A549 (cell line): ENCODE results near the gene CXorf65. TPM values are rescaled to one million over a fixed set of nuclear protein-coding genes. Genes with fewer than 3 reads are reported as not detected.

Experiments
- ATAC-seq, 2 experiments: fragments of 200-7000 bp in 1 of 2; fragments of >200 bp in 1 of 2; cut with Nextera tagmentation in 1 of 2; cut with Tn5 transposase in 1 of 2; 3 replicates each; pipeline versions ENCODE4 v1.8.0 to v1.9.1; 2018 to 2020; ENCODE audit warnings: mild to moderate bottlenecking in 1 of 2, moderate library complexity in 1 of 2
- CTCF ChIA-PET: fragments of 300-600 bp; sonication (Branson Sonifier 250); formaldehyde crosslinking; extraction: SDS; loops from one replicate; lab custom pipeline; 2021; ENCODE audit warnings: antibody characterized with exemption, inconsistent platforms; lab: Yijun Ruan, JAX
- POLR2A ChIA-PET: fragments of 350-600 bp; formaldehyde crosslinking; extraction: SDS; loops from one replicate; lab custom pipeline; 2021; ENCODE audit warnings: antibody characterized with exemption, inconsistent platforms; lab: Yijun Ruan, JAX
- DNase-seq, 2 experiments: peaks; one replicate each; pipeline versions ENCODE4 v3.0.0 to v3.0.0-alpha.2; 2011 to 2016; ENCODE audit warnings: low read depth in 1 of 2, low spot score in 1 of 2
- FAIRE-seq: peaks from 2 replicates; lab custom pipeline; 2011; peaks lifted over from hg19 to GRCh38; lab: Jason Lieb, UNC
- H3K27ac ChIP-seq, 2 experiments: fragments of >200 bp; sonication (Bioruptor Twin); formaldehyde crosslinking; 3 replicates each; pipeline ENCODE4 v1.5.1; 2016 to 2017
- H3K4me1 ChIP-seq: fragments of >200 bp; sonication (Bioruptor Twin); formaldehyde crosslinking; 3 replicates; pipeline ENCODE4 v1.6.1; 2016
- H3K4me2 ChIP-seq: fragments of >200 bp; sonication (Bioruptor Twin); formaldehyde crosslinking; 3 replicates; pipeline ENCODE4 v1.6.1; 2016
- H3K4me3 ChIP-seq: fragments of >200 bp; sonication (Bioruptor Twin); formaldehyde crosslinking; 3 replicates; pipeline ENCODE4 v1.5.1; 2016
- H3K9me3 ChIP-seq: fragments of >200 bp; sonication (Bioruptor Twin); formaldehyde crosslinking; 3 replicates; pipeline ENCODE4 v1.6.1; 2016
- CHD4 ChIP-seq: fragments of 200-600 bp; sonication (generic); IDR thresholded peaks from 2 replicates; pipeline ENCODE4 v1.6.1; 2016; ENCODE audit warnings: antibody characterized with exemption, mild to moderate bottlenecking, borderline replicate concordance
- CTCF ChIP-seq: fragments of >200 bp; sonication (Bioruptor Twin); formaldehyde crosslinking; IDR thresholded peaks from 3 replicates; pipeline ENCODE4 v1.5.1; 2016
- EHMT2 ChIP-seq: fragments of 200-600 bp; sonication (generic); IDR thresholded peaks from 2 replicates; pipeline ENCODE4 v1.6.1; 2016; ENCODE audit warnings: antibody characterized with exemption, low read depth, mild to moderate bottlenecking, moderate library complexity
- HDAC2 ChIP-seq: fragments of 200-600 bp; sonication (generic); IDR thresholded peaks from 2 replicates; pipeline ENCODE4 v1.6.1; 2016
- HES2 ChIP-seq: fragments of >200 bp; sonication (Bioruptor Twin); formaldehyde crosslinking; IDR thresholded peaks from 2 replicates; pipeline ENCODE4 v1.6.1; 2016
- HEYL ChIP-seq: fragments of 250-450 bp; sonication (Bioruptor Pico); IDR thresholded peaks from 2 replicates; pipeline ENCODE4 v1.8.0; 2021; ENCODE audit warnings: mild to moderate bottlenecking, moderate library complexity
- HOXB13 ChIP-seq: fragments of 250-450 bp; sonication (Bioruptor Pico); IDR thresholded peaks from 2 replicates; pipeline ENCODE4 v1.5.0; 2020; ENCODE audit warnings: low read depth, mild to moderate bottlenecking, moderate library complexity
- JUN ChIP-seq, 2 experiments: fragments of >200 bp; sonication (Bioruptor Twin); formaldehyde crosslinking; IDR thresholded peaks; 2 replicates in 1 of 2; 3 replicates in 1 of 2; pipeline ENCODE4 v1.6.1; 2016 to 2017
- JUNB ChIP-seq: fragments of >200 bp; sonication (Bioruptor Twin); formaldehyde crosslinking; IDR thresholded peaks from 2 replicates; pipeline ENCODE4 v1.6.1; 2016
- NR3C1 ChIP-seq: fragments of >200 bp; sonication (Bioruptor Twin); formaldehyde crosslinking; IDR thresholded peaks from 3 replicates; pipeline ENCODE4 v1.6.1; 2017
- POLR2AphosphoS2 ChIP-seq: conservative IDR thresholded peaks from 2 replicates; pipeline ENCODE4 v1.6.1; 2012; ENCODE audit warnings: low read length, improper control_type of control experiment, inconsistent platforms
- RCOR1 ChIP-seq: fragments of 150-350 bp; IDR thresholded peaks from 2 replicates; pipeline ENCODE4 v1.6.1; 2014; ENCODE audit warnings: antibody characterized with exemption, low read length, low read depth
- RFX5 ChIP-seq: fragments of 450-650 bp; IDR thresholded peaks from 2 replicates; pipeline ENCODE4 v1.7.1; 2014; ENCODE audit warnings: antibody characterized with exemption, mild to moderate bottlenecking, moderate library complexity
- RNF2 ChIP-seq: fragments of 200-600 bp; sonication (generic); IDR thresholded peaks from 2 replicates; pipeline ENCODE4 v1.6.1; 2016; ENCODE audit warnings: low read depth, mild to moderate bottlenecking, antibody characterized with exemption, moderate library complexity, borderline replicate concordance
- SREBF2 ChIP-seq: fragments of 450-650 bp; IDR thresholded peaks from 2 replicates; pipeline ENCODE4 v1.6.1; 2014; ENCODE audit warnings: mild to moderate bottlenecking, moderate library complexity
- WGBS: methylation state at CpG from one replicate; pipeline ENCODE4 v1.1.6; 2017; ENCODE audit errors: missing lambda C conversion rate; 5-methylcytosine and 5-hydroxymethylcytosine counted together
- polyA plus RNA-seq, 4 experiments: library from polyadenylated mRNA; depleted of rRNA in 3 of 4; stranded (reverse); fragments of >200 nt; fragmentation: RNase III in 1 of 4; extraction: RNeasy Plus Mini Kit Qiagen cat#74134 plus additional on column Dnase treatment in 1 of 4; gene quantifications; 2 replicates in 3 of 4; 3 replicates in 1 of 4; pipeline ENCODE4 v1.2.3, GENCODE V29; 2011 to 2017
- TF ChIP-seq, protein P1 (sequence below): IDR thresholded peaks from 2 replicates; pipeline ENCODE4 v1.6.1; 2012
- TF ChIP-seq, protein P2 (sequence below): fragments of 200-600 bp; sonication (generic); IDR thresholded peaks from 2 replicates; pipeline ENCODE4 v1.6.1; 2016; ENCODE audit warnings: antibody characterized with exemption, mild to moderate bottlenecking, moderate library complexity
- TF ChIP-seq, protein P3 (sequence below): IDR thresholded peaks from 2 replicates; pipeline ENCODE4 v1.6.1; 2012

The CXorf65 gene
- polyA plus RNA-seq, 2 of the 4 experiments (the other 2 are of a cell fraction): not detected

- POLR2A ChIA-PET: no interaction called here
- no peak overlapping the region for H3K27ac ChIP-seq
- no peak for TF ChIP-seq HOXB13
- TF ChIP-seq HES2: no peak
- TF ChIP-seq, protein P1, sequence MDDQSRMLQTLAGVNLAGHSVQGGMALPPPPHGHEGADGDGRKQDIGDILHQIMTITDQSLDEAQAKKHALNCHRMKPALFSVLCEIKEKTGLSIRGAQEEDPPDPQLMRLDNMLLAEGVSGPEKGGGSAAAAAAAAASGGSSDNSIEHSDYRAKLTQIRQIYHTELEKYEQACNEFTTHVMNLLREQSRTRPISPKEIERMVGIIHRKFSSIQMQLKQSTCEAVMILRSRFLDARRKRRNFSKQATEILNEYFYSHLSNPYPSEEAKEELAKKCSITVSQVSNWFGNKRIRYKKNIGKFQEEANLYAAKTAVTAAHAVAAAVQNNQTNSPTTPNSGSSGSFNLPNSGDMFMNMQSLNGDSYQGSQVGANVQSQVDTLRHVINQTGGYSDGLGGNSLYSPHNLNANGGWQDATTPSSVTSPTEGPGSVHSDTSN: no peak
- no peak for TF ChIP-seq CTCF
- TF ChIP-seq, protein P2, sequence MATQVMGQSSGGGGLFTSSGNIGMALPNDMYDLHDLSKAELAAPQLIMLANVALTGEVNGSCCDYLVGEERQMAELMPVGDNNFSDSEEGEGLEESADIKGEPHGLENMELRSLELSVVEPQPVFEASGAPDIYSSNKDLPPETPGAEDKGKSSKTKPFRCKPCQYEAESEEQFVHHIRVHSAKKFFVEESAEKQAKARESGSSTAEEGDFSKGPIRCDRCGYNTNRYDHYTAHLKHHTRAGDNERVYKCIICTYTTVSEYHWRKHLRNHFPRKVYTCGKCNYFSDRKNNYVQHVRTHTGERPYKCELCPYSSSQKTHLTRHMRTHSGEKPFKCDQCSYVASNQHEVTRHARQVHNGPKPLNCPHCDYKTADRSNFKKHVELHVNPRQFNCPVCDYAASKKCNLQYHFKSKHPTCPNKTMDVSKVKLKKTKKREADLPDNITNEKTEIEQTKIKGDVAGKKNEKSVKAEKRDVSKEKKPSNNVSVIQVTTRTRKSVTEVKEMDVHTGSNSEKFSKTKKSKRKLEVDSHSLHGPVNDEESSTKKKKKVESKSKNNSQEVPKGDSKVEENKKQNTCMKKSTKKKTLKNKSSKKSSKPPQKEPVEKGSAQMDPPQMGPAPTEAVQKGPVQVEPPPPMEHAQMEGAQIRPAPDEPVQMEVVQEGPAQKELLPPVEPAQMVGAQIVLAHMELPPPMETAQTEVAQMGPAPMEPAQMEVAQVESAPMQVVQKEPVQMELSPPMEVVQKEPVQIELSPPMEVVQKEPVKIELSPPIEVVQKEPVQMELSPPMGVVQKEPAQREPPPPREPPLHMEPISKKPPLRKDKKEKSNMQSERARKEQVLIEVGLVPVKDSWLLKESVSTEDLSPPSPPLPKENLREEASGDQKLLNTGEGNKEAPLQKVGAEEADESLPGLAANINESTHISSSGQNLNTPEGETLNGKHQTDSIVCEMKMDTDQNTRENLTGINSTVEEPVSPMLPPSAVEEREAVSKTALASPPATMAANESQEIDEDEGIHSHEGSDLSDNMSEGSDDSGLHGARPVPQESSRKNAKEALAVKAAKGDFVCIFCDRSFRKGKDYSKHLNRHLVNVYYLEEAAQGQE: no peak
- TF ChIP-seq, protein P3, sequence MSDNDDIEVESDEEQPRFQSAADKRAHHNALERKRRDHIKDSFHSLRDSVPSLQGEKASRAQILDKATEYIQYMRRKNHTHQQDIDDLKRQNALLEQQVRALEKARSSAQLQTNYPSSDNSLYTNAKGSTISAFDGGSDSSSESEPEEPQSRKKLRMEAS: no peak
- no peak for TF ChIP-seq JUN (IDR thresholded peaks at IDR 0.05)
- TF ChIP-seq EHMT2: no peak
- TF ChIP-seq HEYL (CRISPR knock-in tag): no peak
- no peak for TF ChIP-seq RCOR1
- TF ChIP-seq, all 56 proteins: peak for 0
- CTCF ChIA-PET: interaction anchor here (0.5 kb wide), 1 partner anchor 12 kb away, joined by 3 read pairs; no protein-coding TSS in a partner anchor
- Histone ChIP-seq H3K4me3 (no peak overlapping the region), H3K4me1 (peaks cover 20% of the 10 kb centered on the region), H3K4me2 (no peak overlapping the region), H3K9me3 (no peaks in the 10 kb centered on the region)
- DNase-seq (no peak), ATAC-seq (no peak), FAIRE-seq (no peak)
Observed at GRCh38 chrX:71060127-71060526, 46.4 kb downstream of the CXorf65 start.

DNA sequence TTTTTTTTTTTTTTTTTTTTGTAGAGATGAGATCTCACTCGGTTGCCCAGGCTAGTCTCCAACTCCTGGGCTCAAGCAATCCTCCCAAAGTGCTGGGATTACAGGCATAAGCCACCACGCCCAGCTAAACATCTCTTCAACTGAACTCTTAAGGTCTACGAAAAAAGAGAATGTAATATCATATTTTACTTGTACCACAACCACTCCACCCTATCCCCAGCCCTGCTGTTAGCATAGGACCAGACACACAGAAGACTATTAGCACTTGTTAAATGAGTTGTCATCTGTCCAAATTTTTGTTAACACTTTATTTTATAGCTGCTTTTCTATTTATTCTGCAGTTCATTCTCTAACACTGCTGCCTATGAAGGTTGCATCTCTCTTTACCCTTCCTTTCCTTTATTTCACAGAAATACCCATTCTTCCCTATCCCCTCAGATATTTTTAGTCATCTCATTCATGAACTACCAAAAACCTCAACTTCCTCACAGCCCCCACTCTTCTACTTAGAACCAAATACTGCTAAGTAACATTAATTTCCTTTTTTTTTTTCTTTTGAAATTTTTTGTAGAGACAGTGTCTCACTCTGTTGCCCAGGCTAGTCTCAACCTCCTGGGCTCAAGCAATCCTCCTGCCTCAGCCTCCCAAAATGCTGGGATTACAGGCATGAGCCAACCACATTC lies 48.6 kb downstream of the CXorf65 start:
- FAIRE-seq (no peak), DNase-seq (no peak), ATAC-seq (no peak)
- ChIA-PET CTCF (interaction anchor here (1.0 kb wide), 1 partner anchor 12 kb away, joined by 3 read pairs; no protein-coding TSS in a partner anchor), POLR2A (interaction anchor here (1.1 kb wide), 1 partner anchor 10 kb away, joined by 3 read pairs; the partner anchor contains the start of gene SNX12)
- 100% methylated on average over 3 of the region's 3 CpGs for WGBS
- TF ChIP-seq NR3C1 (no peak), SREBF2 (no peak), JUNB (no peak), HDAC2 (no peak), POLR2AphosphoS2 (no peak), RCOR1 (no peak), HEYL (CRISPR knock-in tag) (no peak), RNF2 (no peak), RFX5 (no peak), CHD4 (no peak)
- Histone ChIP-seq H3K9me3 (no peaks in the 10 kb centered on the region), H3K27ac (peak overlapping the region in 1 of 2 experiments; percentile 58; a peak in 2 of 6 replicates), H3K4me3 (no peak overlapping the region), H3K4me1 (peaks cover 20% of the 10 kb centered on the region), H3K4me2 (no peak overlapping the region)
